Activated T-cell treated with anti-CD3 and anti-CD28 coated beads, Interleukin-2, amount 50 U/mL, for 24 hours (primary cell): Measurements from ENCODE around the gene GJB2.
"Not testable (repeated sequence)": the region's sequence is repeated elsewhere in the genome, so short reads cannot be mapped to it uniquely, and the experiment has no call there.

Experiments
- DNase-seq: peaks from one replicate; pipeline ENCODE4 v3.0.0-alpha.2; 2020
- H3K27ac Mint-ChIP-seq: 2 replicates; pipeline ENCODE4 v1.8.0; 2020; ENCODE audit warnings: mild to moderate bottlenecking, mixed read lengths
- H3K27me3 Mint-ChIP-seq: 2 replicates; pipeline ENCODE4 v1.8.0; 2020; ENCODE audit warnings: mixed read lengths
- H3K36me3 Mint-ChIP-seq: 2 replicates; pipeline ENCODE4 v1.8.0; 2020; ENCODE audit warnings: low read depth, mixed read lengths
- H3K4me1 Mint-ChIP-seq: 2 replicates; pipeline ENCODE4 v1.8.0; 2020; ENCODE audit warnings: low read depth, mixed read lengths
- H3K4me3 Mint-ChIP-seq: 2 replicates; pipeline ENCODE4 v1.8.0; 2020; ENCODE audit warnings: mild to moderate bottlenecking, moderate library complexity, mixed read lengths
- H3K9me3 Mint-ChIP-seq: 2 replicates; pipeline ENCODE4 v1.8.0; 2020; ENCODE audit warnings: mixed read lengths

Gene GJB2

DNA sequence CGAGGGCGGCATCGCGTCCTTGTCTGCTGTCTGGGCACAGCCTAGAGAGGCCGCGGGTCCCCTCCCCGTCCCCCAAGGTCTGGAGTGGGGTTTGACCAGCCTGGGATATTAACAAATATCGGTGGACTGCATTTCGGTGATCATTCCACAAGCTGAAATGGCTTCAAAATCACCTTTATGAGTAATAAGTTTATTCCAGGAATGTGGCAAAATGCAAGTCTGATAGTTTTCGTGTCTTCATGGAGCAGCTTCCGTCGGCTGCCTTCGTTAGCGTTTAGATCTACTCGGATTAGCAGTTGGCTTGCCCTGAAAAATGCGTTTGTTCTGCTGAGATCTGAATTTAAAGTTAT, 30.8 kb downstream of the GJB2 start:
- DNase-seq, result no peak
- Mint-ChIP-seq H3K27ac (peak overlapping the region; percentile 44), H3K4me3 (peak overlapping the region; percentile 73), H3K9me3 (no peaks in the 10 kb centered on the region), H3K36me3 (no peaks in the 10 kb centered on the region), H3K4me1 (peaks cover 21% of the 10 kb centered on the region), H3K27me3 (peaks cover 55% of the 10 kb centered on the region)

DNA sequence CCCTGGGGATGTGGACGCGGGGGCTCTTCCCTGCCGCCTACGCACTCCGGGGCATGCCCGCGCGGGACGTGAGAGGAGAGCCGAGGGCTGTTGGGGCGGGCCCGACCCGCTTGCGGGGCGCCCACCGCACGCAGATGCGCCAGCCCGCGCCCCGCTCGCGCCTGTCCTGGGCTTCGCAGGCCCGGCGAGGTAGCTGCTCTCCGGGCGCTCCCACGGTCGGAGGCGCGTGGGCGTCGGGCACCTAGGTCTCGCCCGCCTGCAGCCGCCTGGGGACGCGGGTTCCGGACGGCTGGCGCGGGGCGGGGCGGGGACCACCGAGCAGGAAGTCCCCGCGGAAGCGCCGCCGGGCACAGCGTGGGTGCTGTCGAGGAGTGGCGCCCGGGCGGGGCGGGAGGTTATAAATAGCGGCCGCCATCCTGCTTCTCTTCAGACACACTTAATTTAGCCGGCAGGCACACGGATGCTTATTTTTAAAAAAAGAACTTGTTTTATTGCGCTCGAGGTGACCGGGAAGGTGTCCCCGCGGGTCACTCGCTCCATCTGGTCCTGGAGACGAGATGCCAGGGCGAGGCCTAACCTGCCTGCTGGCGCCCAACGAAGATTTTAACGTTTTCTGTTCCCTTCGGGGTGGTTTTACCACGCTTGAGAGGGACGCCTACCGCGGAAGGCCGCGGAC, 31.3 kb downstream of the GJB2 start:
- Mint-ChIP-seq H3K4me3 (peak overlapping the region; percentile 82), H3K9me3 (no peaks in the 10 kb centered on the region), H3K27ac (peak overlapping the region; percentile 44), H3K36me3 (no peaks in the 10 kb centered on the region), H3K27me3 (peaks cover 51% of the 10 kb centered on the region), H3K4me1 (peaks cover 21% of the 10 kb centered on the region)
- DNase-seq, result peak; percentile 66

DNA sequence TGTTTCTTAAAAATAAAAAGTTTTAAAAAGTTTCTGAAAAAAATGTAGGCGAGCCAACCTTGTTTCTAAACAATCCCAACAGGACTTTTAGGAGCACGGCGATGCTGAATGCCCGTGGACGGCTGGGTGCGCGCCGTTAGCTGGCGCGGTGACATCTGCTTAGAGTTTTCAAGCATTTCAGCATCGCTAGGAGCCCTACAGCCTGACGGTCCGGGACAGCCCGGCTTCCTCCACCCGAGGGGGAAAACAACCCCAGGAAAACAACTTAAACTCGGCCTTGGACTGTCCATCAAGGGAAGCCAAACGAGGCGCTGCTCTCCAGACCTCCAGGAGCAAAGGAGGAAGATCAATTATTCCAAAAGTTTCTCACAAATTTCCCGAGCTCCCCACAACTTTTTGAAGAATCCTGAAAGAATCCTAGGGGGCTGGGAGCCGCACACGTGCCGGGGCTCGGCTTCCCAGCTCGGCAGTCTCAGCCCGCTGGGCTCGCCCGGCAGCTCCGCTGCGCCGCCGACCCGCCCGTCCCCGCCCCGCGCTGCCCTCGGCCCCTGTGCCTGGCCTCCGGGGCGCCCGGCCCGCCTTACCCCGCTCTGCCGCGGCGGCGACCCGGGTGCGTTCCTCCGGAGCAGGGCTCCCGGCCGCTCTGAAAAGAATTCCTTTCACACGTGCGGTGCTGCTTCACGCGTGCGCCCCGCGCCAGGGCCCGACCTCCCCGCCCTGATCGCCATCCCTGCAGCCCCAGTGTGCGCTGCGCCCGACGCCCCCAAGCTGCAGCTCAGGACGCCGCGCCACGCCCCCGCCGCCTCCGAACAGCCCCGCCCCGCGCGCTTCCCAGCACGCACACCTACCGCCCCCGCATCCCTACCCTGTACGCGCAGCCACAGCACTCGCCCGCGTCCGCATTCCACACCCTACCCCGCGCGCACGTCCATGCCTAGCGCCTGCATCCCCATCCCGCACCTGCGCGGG, 32.1 kb downstream of the GJB2 start, which contains the start of gene GJA3:
Gene GJA3 (minus strand): TSS at position 747 of the 969 bp plus-strand sequence. CDS start 17,764 bp downstream, outside the sequence.
- H3K27ac Mint-ChIP-seq, result peak within 1 kb of the TSS; percentile 73
- H3K36me3 Mint-ChIP-seq, result no peaks in the 10 kb centered on the region

DNA sequence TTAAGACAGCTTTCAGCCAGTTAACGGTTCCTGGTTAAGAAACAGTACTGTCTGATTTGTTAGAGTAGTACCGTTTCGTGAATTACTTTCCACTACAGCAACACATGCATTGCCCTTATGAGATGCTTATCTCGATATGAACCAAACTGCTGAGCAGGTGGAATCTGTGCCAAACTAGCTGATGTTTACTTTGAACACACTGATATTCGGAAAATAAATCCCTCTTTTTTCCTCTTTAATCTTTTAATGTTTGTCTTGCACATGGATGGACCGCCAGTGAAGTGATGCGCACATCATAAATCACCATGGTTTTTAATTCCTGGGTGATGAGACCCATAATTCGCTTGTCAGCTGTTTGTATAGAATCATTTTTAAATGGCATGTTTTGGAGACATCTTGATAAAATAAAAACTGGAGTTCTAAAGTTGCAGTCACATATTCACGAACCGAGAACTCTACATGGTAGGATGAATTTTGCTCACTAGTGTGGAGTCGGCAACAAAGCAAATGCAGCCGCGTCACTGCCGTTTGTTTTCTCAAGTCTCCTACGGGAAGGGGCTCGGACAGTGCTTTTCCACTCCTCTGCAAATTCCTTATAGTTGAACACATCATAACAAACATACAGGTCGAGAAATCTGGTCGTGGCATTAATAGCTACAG, 33.0 kb downstream of the GJB2 start:
- H3K36me3 Mint-ChIP-seq, result no peaks in the 10 kb centered on the region
- no peak overlapping the region for H3K27ac Mint-ChIP-seq
- peaks cover 38% of the 10 kb centered on the region for H3K27me3 Mint-ChIP-seq

More for the DNA sequence above, 32.1 kb downstream of the GJB2 start, which contains the start of gene GJA3:
- DNase-seq, result peak; percentile 75
- Mint-ChIP-seq H3K4me3 (peak within 1 kb of the TSS; percentile 82), H3K9me3 (no peaks in the 10 kb centered on the region), H3K4me1 (peaks cover 21% of the 10 kb centered on the region), H3K27me3 (peaks cover 44% of the 10 kb centered on the region)

DNA sequence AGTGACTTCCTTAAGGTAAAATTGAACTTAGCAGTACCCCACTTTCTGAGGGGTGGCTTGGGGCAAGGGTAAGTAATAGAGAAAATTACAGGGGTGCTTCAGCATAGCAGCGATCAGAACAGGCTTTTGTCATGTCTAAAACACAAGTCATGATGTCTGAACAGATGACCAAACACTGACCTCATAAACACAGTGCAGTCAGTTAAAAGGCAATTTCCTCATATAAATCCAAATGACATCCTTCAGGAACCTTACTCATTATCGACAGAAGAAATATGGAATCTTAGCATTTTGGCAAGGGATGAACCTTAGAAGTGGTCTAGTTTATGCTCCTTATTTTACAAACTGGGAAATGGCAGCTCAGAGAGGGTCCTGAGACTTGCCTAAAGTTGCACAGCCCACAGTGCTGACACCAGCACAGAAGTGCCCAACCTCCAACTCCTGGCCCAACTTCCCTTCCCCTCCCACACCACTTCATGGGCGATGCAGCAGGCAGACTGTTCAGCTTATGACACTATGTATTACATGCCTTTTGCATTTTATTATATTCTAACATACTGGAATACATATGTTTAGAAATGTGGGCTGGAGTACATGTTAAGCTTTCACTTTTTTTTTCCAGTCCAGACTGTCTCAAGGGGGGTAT, 35.5 kb downstream of the GJB2 start:
- no peak overlapping the region for H3K27ac Mint-ChIP-seq
- no peaks in the 10 kb centered on the region for H3K9me3 Mint-ChIP-seq
- DNase-seq, result no peak
- no peak overlapping the region for H3K4me3 Mint-ChIP-seq
- peaks cover 31% of the 10 kb centered on the region for H3K27me3 Mint-ChIP-seq
- peaks cover 16% of the 10 kb centered on the region for H3K4me1 Mint-ChIP-seq
- H3K36me3 Mint-ChIP-seq, result no peaks in the 10 kb centered on the region

More for the DNA sequence above, 33.0 kb downstream of the GJB2 start:
- H3K4me1 Mint-ChIP-seq, result peaks cover 21% of the 10 kb centered on the region
- no peaks in the 10 kb centered on the region for H3K9me3 Mint-ChIP-seq
- H3K4me3 Mint-ChIP-seq, result peak overlapping the region; percentile 82
- no peak for DNase-seq

DNA sequence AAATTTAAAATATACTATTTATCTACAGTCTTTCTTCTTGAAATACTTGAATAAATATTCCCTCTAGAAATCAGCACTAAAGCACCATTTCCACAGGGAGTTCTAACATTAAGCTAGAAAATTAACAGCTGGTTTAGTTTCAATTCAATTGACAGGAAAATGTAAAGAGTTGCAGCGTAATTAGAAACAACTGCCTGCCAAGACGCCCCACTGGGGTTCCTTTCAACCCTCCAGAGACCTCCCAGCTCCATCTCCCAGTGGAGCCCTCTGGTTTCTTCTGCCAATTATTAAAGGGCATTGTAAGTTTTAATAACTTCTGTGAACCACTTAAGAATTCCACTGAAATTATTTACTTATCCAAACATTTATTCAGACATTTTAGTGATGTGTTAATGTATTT, 36.0 kb downstream of the GJB2 start:
- Mint-ChIP-seq H3K27ac (no peak overlapping the region), H3K36me3 (no peaks in the 10 kb centered on the region), H3K9me3 (no peaks in the 10 kb centered on the region), H3K27me3 (peaks cover 29% of the 10 kb centered on the region), H3K4me1 (peaks cover 12% of the 10 kb centered on the region), H3K4me3 (no peak overlapping the region)
- no peak for DNase-seq

DNA sequence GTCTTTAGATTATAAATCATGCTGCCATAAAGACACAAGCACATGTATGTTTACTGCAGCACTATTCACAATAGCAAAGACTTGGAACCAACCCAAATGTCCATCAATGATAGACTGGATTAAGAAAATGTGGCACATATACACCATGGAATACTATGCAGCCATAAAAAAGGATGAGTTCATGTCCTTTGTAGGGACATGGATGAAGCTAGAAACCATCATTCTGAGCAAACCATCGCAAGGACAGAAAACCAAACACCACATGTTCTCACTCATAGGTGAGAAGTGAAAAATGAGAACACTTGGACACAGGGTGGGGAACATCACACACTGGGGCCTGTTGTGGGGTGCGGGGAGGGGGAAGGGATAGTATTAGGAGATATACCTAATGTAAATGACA, 39.4 kb downstream of the GJB2 start:
- H3K9me3 Mint-ChIP-seq, result not testable (repeated sequence)

DNA sequence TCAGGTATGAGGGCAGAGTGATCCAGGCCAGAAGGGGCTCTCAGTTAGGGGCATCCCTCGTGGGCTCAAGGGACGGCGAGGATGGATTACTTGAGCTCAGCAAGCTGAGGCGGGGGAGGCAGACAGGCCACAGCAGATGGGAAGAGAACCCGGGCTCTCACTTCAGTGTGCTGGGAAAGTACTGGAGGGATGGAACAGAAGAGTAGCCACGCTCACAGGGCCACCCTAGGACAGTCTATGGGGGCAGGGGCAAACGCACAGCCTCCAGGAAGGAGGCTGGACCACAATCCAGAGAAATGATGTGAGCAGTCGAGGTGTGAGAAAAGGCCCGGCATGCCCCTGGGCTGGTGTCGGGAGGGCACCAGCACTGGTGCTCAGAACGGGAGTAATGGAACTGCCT, 41.1 kb downstream of the GJB2 start:
- Mint-ChIP-seq H3K9me3 (no peaks in the 10 kb centered on the region), H3K27ac (no peak overlapping the region), H3K4me1 (no peaks in the 10 kb centered on the region), H3K4me3 (no peak overlapping the region), H3K27me3 (peaks cover 41% of the 10 kb centered on the region), H3K36me3 (no peaks in the 10 kb centered on the region)
- no peak for DNase-seq

More for the DNA sequence above, 39.4 kb downstream of the GJB2 start:
- not testable (repeated sequence) for H3K27ac Mint-ChIP-seq, H3K4me1 Mint-ChIP-seq, H3K4me3 Mint-ChIP-seq, H3K36me3 Mint-ChIP-seq, DNase-seq
- peaks cover 36% of the 10 kb centered on the region for H3K27me3 Mint-ChIP-seq

DNA sequence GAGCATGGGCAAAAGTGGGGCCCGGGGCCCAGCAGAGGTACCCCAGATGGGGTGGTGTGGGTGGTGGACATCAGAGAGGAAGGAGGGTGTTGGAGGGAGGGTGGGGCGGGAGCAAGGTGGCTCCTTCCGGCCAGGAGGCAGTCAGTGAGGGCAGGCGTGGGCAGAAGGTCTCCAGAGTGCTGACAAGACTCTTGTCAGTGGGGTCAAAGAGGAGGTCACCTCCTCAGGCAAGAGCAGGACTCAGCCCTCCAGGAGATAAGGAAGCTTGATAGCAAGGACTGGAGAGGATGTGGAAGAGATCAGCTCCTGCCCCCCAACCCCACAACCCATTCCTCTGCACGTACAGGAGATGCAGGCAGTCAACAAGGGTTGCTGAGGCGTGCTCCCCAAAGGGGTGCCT, 41.7 kb downstream of the GJB2 start:
- Mint-ChIP-seq H3K4me1 (no peaks in the 10 kb centered on the region), H3K27ac (no peak overlapping the region), H3K4me3 (no peak overlapping the region), H3K36me3 (no peaks in the 10 kb centered on the region), H3K27me3 (peaks cover 41% of the 10 kb centered on the region), H3K9me3 (no peaks in the 10 kb centered on the region)
- no peak for DNase-seq

DNA sequence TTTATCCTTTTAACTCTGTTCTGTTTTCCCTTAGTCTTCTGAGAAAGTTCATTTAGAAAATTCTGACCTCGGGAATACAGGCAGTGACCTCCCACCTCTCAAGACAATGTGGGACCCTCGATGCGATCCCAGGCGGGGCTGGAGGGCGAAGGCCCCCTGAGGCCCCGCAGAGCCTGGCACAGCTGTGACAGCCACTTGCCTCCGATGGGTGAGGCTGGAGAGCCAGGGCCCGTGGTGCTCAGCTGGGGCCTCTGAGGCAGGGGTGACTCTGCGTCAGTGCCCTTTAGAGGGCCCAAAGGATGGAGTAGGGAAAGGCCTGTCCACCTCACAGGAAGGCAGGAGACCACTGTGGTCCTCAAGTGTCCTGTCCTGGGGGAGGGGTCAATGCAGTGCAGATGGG, 42.2 kb downstream of the GJB2 start:
- no peak for DNase-seq
- no peaks in the 10 kb centered on the region for H3K4me1 Mint-ChIP-seq
- no peaks in the 10 kb centered on the region for H3K9me3 Mint-ChIP-seq
- H3K27ac Mint-ChIP-seq, result no peak overlapping the region
- no peaks in the 10 kb centered on the region for H3K36me3 Mint-ChIP-seq
- H3K4me3 Mint-ChIP-seq, result no peak overlapping the region
- peaks cover 41% of the 10 kb centered on the region for H3K27me3 Mint-ChIP-seq

DNA sequence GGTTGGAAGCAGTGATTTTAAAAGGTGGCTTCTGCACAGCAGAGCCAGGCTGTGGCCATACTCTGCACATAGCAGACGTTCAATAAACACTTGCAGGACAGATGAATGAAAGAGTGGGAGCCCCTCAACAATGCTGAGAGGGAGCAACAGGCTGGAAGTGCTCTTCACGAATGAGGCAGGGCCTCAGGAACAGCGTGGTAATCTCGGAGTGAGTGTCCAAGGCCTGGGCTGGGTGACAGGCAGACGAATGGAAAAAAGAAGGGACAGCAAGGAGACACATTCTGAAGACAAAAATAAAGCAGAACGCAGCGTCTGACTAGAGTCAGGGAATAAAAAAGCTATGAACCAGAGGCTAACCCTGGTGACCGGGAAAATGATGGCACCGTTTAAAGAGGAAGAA, 43.0 kb downstream of the GJB2 start:
- Mint-ChIP-seq H3K36me3 (no peaks in the 10 kb centered on the region), H3K4me3 (no peak overlapping the region), H3K27ac (no peak overlapping the region), H3K4me1 (no peaks in the 10 kb centered on the region), H3K27me3 (peaks cover 41% of the 10 kb centered on the region), H3K9me3 (no peaks in the 10 kb centered on the region)
- no peak for DNase-seq

DNA sequence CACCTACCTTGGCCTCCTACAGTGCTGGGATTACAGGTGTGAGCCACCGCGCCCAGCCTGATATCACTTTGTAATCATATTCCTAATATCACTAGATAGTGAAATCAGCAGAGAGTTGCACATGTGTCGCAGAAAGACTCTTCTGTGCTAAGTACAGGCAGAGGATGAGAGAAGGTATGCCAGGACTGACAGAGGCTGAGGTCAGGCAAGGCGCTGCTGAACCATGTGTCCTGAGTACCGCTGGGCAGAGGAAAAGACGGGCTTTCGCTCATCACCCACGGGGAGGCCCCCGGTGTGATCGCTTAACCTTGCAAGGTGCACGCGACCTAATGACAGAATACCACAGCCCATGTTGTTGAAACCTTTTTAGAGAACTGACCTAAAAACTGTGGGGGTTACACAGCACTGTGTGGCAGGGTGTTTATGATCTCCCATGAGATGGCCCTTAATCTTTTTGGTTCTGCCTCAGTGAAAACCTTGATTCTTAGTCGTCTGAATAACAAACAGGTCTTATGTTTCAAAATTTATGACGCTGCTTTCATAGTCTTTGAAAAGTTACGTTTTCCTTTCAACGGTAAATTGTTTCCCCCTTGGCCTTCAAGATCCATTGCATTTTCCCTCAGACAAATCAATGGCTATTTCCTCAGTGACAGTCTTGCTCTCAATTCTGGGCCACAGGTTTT, 44.1 kb downstream of the GJB2 start:
- no peak for DNase-seq
- Mint-ChIP-seq H3K27ac (no peak overlapping the region), H3K4me3 (no peak overlapping the region), H3K9me3 (no peaks in the 10 kb centered on the region), H3K4me1 (no peaks in the 10 kb centered on the region), H3K27me3 (peaks cover 46% of the 10 kb centered on the region), H3K36me3 (no peaks in the 10 kb centered on the region)

DNA sequence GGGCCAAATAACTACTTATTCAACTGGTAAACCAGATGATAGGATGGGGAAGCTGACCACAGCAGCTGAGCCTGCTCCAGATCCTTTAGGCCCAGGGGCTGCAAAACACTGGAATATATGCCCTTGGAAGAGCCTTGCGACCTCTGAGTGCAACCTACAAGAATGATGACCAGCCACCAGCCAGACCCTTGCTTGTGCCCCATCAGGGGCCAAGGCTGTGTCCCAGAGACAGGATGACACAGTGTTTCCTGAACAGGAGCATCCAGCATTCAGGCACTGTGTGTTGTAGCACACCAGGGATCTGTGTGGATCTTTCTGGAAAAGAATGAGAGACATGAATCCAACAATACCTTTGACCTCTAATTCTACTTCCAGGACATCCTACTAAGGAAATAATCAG, 46.4 kb downstream of the GJB2 start:
- Mint-ChIP-seq H3K36me3 (no peaks in the 10 kb centered on the region), H3K4me1 (peaks cover 1% of the 10 kb centered on the region), H3K27ac (no peak overlapping the region), H3K27me3 (peaks cover 59% of the 10 kb centered on the region), H3K4me3 (no peak overlapping the region), H3K9me3 (no peaks in the 10 kb centered on the region)
- DNase-seq, result no peak

DNA sequence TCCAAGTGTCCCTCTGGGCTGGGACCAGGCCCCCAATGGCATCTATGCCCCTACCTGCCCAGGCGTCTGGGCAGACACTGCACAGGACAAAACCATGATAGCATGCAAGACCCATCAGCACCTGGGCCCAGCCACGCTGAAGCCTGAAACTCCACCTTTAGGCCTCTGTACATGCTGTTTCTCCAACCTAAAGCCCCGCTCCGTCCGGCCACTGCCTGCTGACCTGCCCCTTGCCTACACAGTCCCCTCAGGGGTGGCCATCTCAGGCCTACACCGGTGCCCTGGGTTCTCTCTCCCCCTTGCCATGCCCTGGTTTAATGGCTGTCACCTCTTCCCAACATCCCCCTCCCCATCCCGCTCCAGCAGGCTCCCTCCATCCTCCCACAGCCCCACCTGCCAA, 47.2 kb downstream of the GJB2 start:
- Mint-ChIP-seq H3K4me1 (peaks cover 1% of the 10 kb centered on the region), H3K27ac (no peak overlapping the region), H3K27me3 (peaks cover 63% of the 10 kb centered on the region), H3K9me3 (no peaks in the 10 kb centered on the region), H3K4me3 (no peak overlapping the region), H3K36me3 (no peaks in the 10 kb centered on the region)
- DNase-seq, result no peak
